ENCODE measurements around the gene PAPPA. TPM values are rescaled to one million over a fixed set of nuclear protein-coding genes. Genes with fewer than 3 reads are reported as not detected.

PAPPA gene
- polyA plus RNA-seq, 1 of the 3 experiments (the other 2 are of a cell fraction), result 44.5 TPM

DNA sequence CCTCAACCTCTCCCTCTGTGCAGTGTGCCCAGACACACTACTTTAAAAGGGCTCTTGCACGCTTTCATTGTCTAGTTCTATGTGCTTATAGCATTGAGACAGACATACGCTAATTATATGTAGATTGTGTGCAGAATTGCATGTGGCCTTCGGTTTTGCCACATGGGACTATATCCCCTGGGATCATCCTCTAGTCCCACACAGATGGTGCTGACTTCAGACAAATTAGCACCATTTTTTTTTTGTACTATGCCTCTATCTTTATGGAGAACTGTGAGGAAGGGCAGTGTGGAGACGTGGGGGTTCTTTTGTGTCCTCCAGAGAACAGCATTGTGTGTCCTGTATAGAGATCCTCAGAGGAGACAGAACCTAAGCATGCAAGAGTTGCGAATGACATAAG is 29.3 kb downstream of the PAPPA start:
- Histone ChIP-seq H3K79me2 (ENCODE audit: insufficient read depth) (peaks cover 99% of the 10 kb centered on the region), H3K27ac (ENCODE audit: low read depth in 2 of 2, low read length in 1 of 2) (peak overlapping the region in 1 of 2 experiments; percentile 11; a peak in 1 of 4 replicates), H3F3A (replicated peaks; ENCODE audit: insufficient read depth) (peaks cover 15% of the 10 kb centered on the region), H3K4me3 (ENCODE audit: low read depth in 2 of 2, low read length in 1 of 2) (no peak overlapping the region), H3K9me3 (no peaks in the 10 kb centered on the region), H3K36me3 (replicated peaks in 1 of 2; ENCODE audit: control insufficient read depth in 1 of 2, insufficient read depth in 2 of 2, low read length in 1 of 2) (peaks cover 4 to 62% of the 10 kb centered on the region in 2 experiments), H3K4me2 (no peak overlapping the region), H3K9ac (no peak overlapping the region), H3K27me3 (ENCODE audit: insufficient read depth) (no peaks in the 10 kb centered on the region), H2AFZ (ENCODE audit: low read depth) (no peak overlapping the region), H3K4me1 (ENCODE audit: control insufficient read depth in 1 of 2, insufficient read depth in 2 of 2, low read depth in 1 of 2, low read length in 1 of 2) (peaks cover 7 to 24% of the 10 kb centered on the region in 2 experiments; a peak in 3 of 4 replicates), H3K9me2 (no peaks in the 10 kb centered on the region), H4K20me1 (ENCODE audit: insufficient read depth) (peaks cover 93% of the 10 kb centered on the region)
- ChIA-PET POLR2A (no interaction called here), CTCF (interaction anchor here (0.6 kb wide), 1 partner anchor 27 kb away, joined by 3 read pairs; no protein-coding TSS in a partner anchor)
- WGBS (ENCODE audit: low lambda C conversion rate), result 99% methylated on average over 5 of the region's 5 CpGs
- TF ChIP-seq TEAD4 (IDR thresholded peaks at IDR 0.05; ENCODE audit: borderline replicate concordance, insufficient read depth) (no peak), FOXM1 (IDR thresholded peaks at IDR 0.05; ENCODE audit: low read depth) (no peak), RFX5 (IDR thresholded peaks at IDR 0.05; ENCODE audit: low read length) (no peak), NFIC (IDR thresholded peaks at IDR 0.05; ENCODE audit: borderline replicate concordance) (no peak), MEF2A (IDR thresholded peaks at IDR 0.05; ENCODE audit: borderline replicate concordance, low read depth) (no peak), TCF12 (IDR thresholded peaks at IDR 0.05) (no peak), FOXJ3 (CRISPR knock-in tag; IDR thresholded peaks at IDR 0.05) (no peak), CHD2 (IDR thresholded peaks at IDR 0.05; ENCODE audit: low read length, partially characterized antibody) (no peak), FOSL2 (IDR thresholded peaks at IDR 0.05; ENCODE audit: borderline replicate concordance, low read depth) (no peak), GATA2 (CRISPR knock-in tag; IDR thresholded peaks at IDR 0.05) (no peak), RXRA (IDR thresholded peaks at IDR 0.05; ENCODE audit: borderline replicate concordance, low read depth) (no peak)
- TF ChIP-seq, protein P1, sequence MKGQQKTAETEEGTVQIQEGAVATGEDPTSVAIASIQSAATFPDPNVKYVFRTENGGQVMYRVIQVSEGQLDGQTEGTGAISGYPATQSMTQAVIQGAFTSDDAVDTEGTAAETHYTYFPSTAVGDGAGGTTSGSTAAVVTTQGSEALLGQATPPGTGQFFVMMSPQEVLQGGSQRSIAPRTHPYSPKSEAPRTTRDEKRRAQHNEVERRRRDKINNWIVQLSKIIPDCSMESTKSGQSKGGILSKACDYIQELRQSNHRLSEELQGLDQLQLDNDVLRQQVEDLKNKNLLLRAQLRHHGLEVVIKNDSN (IDR thresholded peaks at IDR 0.05; ENCODE audit: borderline replicate concordance, low read depth), result no peak
- DNase-seq, result no peak

DNA sequence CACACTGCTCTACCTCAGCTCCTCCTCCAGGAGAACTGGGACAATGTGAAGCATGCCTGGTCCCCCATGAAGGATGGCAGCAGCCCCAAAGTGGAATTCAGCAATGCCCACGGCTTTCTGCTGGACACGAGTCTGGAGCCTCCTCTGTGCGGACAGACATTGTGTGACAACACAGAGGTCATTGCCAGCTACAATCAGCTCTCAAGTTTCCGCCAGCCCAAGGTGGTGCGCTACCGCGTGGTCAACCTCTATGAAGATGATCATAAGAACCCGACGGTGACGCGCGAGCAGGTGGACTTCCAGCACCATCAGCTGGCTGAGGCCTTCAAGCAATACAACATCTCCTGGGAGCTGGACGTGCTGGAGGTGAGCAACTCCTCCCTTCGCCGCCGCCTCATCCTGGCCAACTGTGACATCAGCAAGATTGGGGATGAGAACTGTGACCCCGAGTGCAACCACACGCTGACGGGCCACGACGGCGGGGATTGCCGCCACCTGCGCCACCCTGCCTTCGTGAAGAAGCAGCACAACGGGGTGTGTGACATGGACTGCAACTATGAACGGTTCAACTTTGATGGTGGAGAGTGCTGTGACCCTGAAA is 34.1 kb downstream of the PAPPA start:
- H3K9me2 ChIP-seq, result no peaks in the 10 kb centered on the region
- peaks cover 0 to 32% of the 10 kb centered on the region in 2 experiments; a peak in 2 of 4 replicates for H3K4me1 ChIP-seq (ENCODE audit: control insufficient read depth in 1 of 2, insufficient read depth in 2 of 2, low read depth in 1 of 2, low read length in 1 of 2)
- H4K20me1 ChIP-seq (ENCODE audit: insufficient read depth), result peaks cover 80% of the 10 kb centered on the region
- no peak overlapping the region for H3K4me2 ChIP-seq
- no peak overlapping the region for H3K9ac ChIP-seq
- CTCF ChIA-PET, result interaction anchor here (0.9 to 1.4 kb wide), 2 partner anchors 9 to 594 kb away, joined by 3 read pairs; no protein-coding TSS in a partner anchor
- POLR2A ChIA-PET, result no interaction called here
- TF ChIP-seq, protein P2, sequence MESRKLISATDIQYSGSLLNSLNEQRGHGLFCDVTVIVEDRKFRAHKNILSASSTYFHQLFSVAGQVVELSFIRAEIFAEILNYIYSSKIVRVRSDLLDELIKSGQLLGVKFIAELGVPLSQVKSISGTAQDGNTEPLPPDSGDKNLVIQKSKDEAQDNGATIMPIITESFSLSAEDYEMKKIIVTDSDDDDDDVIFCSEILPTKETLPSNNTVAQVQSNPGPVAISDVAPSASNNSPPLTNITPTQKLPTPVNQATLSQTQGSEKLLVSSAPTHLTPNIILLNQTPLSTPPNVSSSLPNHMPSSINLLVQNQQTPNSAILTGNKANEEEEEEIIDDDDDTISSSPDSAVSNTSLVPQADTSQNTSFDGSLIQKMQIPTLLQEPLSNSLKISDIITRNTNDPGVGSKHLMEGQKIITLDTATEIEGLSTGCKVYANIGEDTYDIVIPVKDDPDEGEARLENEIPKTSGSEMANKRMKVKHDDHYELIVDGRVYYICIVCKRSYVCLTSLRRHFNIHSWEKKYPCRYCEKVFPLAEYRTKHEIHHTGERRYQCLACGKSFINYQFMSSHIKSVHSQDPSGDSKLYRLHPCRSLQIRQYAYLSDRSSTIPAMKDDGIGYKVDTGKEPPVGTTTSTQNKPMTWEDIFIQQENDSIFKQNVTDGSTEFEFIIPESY (IDR thresholded peaks at IDR 0.05; ENCODE audit: borderline replicate concordance, low read depth), result no peak
- TF ChIP-seq SIN3A (IDR thresholded peaks at IDR 0.05; ENCODE audit: borderline replicate concordance, low read depth, low read length) (no peak), EZH2phosphoT487 (IDR thresholded peaks at IDR 0.05; ENCODE audit: borderline replicate concordance, low read depth) (no peak), GATA2 (CRISPR knock-in tag; IDR thresholded peaks at IDR 0.05) (no peak), JUND (IDR thresholded peaks at IDR 0.05) (no peak), CHD2 (IDR thresholded peaks at IDR 0.05; ENCODE audit: low read length, partially characterized antibody) (no peak), FOXM1 (IDR thresholded peaks at IDR 0.05; ENCODE audit: low read depth) (no peak)
- TF ChIP-seq, protein P3, sequence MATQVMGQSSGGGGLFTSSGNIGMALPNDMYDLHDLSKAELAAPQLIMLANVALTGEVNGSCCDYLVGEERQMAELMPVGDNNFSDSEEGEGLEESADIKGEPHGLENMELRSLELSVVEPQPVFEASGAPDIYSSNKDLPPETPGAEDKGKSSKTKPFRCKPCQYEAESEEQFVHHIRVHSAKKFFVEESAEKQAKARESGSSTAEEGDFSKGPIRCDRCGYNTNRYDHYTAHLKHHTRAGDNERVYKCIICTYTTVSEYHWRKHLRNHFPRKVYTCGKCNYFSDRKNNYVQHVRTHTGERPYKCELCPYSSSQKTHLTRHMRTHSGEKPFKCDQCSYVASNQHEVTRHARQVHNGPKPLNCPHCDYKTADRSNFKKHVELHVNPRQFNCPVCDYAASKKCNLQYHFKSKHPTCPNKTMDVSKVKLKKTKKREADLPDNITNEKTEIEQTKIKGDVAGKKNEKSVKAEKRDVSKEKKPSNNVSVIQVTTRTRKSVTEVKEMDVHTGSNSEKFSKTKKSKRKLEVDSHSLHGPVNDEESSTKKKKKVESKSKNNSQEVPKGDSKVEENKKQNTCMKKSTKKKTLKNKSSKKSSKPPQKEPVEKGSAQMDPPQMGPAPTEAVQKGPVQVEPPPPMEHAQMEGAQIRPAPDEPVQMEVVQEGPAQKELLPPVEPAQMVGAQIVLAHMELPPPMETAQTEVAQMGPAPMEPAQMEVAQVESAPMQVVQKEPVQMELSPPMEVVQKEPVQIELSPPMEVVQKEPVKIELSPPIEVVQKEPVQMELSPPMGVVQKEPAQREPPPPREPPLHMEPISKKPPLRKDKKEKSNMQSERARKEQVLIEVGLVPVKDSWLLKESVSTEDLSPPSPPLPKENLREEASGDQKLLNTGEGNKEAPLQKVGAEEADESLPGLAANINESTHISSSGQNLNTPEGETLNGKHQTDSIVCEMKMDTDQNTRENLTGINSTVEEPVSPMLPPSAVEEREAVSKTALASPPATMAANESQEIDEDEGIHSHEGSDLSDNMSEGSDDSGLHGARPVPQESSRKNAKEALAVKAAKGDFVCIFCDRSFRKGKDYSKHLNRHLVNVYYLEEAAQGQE (IDR thresholded peaks at IDR 0.05; ENCODE audit: low read depth, low read length), result no peak
- TF ChIP-seq, protein P4, sequence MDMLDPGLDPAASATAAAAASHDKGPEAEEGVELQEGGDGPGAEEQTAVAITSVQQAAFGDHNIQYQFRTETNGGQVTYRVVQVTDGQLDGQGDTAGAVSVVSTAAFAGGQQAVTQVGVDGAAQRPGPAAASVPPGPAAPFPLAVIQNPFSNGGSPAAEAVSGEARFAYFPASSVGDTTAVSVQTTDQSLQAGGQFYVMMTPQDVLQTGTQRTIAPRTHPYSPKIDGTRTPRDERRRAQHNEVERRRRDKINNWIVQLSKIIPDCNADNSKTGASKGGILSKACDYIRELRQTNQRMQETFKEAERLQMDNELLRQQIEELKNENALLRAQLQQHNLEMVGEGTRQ (IDR thresholded peaks at IDR 0.05; ENCODE audit: borderline replicate concordance, low read depth, low read length), result no peak
- TF ChIP-seq, protein P5, sequence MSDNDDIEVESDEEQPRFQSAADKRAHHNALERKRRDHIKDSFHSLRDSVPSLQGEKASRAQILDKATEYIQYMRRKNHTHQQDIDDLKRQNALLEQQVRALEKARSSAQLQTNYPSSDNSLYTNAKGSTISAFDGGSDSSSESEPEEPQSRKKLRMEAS (IDR thresholded peaks at IDR 0.05; ENCODE audit: low read depth), result no peak
- peak overlapping the region in 1 of 2 experiments; percentile 87; a peak in 1 of 4 replicates for H3K27ac ChIP-seq (ENCODE audit: low read depth in 2 of 2, low read length in 1 of 2)
- no peaks in the 10 kb centered on the region for H3K9me3 ChIP-seq
- H3K4me3 ChIP-seq (ENCODE audit: low read depth in 2 of 2, low read length in 1 of 2), result no peak overlapping the region
- H3K79me2 ChIP-seq (ENCODE audit: insufficient read depth), result peaks cover 97% of the 10 kb centered on the region
- H2AFZ ChIP-seq (ENCODE audit: low read depth), result no peak overlapping the region
- no peak for DNase-seq
- H3F3A ChIP-seq (replicated peaks; ENCODE audit: insufficient read depth), result peaks cover 34% of the 10 kb centered on the region
- no peaks in the 10 kb centered on the region for H3K27me3 ChIP-seq (ENCODE audit: insufficient read depth)
- WGBS (ENCODE audit: low lambda C conversion rate), result 99% methylated on average over 26 of the region's 27 CpGs
- peaks cover 18 to 69% of the 10 kb centered on the region in 2 experiments for H3K36me3 ChIP-seq (replicated peaks in 1 of 2; ENCODE audit: control insufficient read depth in 1 of 2, insufficient read depth in 2 of 2, low read length in 1 of 2)
